Measurements from ENCODE around the gene ASB10. TPM values are rescaled to one million over a fixed set of nuclear protein-coding genes. Genes with fewer than 3 reads are reported as not detected.

Gene ASB10
- total RNA-seq, 4 donors from 2014 or later = not detected

DNA sequence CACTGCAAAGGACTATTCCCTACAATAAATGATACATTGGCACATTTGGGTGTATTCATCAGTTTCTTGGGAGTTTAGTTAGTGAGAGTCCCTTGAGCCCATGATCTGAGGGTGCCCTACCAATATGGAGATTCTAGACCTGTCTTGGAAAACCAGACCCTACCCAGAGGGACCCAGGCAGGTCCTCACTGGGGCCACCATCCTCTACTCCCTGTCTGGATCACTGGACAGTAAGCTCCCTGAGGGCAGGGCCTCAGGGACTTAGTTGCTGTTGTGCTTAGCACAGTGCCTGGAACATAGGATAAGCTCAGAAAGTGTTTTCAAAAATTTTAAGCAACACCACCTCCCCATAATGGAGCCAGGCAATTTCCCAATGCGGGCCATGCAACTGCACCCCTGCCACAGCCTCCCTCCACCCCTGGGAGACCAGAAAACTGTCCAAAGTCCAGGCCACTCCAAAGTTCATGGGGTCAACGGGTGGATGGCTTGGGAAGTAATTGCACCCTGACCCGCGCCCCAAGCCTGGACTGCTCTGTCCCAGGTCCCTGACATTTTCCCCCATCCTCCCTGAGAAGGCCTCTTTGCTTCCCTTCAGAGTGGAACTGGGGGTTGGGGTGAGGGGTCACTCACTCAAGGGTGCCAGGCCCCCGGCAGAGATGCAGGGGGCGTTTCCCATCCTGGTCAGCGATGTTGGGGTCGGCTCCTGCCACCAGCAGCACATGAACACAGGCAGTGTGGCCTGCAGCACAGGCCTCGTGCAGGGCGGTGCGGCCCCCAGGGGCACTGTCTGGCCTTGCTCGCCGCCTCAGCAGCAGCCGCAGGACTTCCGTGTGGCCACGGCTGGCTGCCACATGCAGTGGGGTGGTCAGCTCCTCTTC, 1.0 kb downstream of the ASB10 start:
- TF ChIP-seq, protein P1, sequence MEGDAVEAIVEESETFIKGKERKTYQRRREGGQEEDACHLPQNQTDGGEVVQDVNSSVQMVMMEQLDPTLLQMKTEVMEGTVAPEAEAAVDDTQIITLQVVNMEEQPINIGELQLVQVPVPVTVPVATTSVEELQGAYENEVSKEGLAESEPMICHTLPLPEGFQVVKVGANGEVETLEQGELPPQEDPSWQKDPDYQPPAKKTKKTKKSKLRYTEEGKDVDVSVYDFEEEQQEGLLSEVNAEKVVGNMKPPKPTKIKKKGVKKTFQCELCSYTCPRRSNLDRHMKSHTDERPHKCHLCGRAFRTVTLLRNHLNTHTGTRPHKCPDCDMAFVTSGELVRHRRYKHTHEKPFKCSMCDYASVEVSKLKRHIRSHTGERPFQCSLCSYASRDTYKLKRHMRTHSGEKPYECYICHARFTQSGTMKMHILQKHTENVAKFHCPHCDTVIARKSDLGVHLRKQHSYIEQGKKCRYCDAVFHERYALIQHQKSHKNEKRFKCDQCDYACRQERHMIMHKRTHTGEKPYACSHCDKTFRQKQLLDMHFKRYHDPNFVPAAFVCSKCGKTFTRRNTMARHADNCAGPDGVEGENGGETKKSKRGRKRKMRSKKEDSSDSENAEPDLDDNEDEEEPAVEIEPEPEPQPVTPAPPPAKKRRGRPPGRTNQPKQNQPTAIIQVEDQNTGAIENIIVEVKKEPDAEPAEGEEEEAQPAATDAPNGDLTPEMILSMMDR (IDR thresholded peaks at IDR 0.05; ENCODE audit: low read depth) = no peak

DNA sequence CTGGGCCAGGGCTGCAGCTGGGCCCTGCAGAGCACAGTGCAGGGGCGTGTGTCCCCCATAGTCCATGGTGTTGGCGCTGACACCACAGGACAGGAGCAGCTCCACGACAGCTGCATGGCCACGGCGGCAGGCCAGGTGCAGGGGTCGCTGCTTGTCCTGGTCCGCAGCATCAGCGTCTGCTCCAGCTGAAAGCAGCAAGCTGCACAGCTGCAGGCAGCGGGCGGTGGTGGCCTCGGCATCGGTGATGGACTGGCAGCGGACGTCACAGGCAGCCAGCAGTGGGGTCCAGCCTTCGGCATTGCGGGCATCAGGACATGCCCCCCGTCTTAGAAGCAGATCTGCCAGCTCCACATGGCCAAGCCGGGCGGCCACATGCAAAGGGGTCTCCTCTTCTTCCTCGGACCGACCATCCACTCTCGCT, 6.0 kb downstream of the ASB10 start:
- TF ChIP-seq, protein P1 (IDR thresholded peaks at IDR 0.05; ENCODE audit: low read depth) = no peak

DNA sequence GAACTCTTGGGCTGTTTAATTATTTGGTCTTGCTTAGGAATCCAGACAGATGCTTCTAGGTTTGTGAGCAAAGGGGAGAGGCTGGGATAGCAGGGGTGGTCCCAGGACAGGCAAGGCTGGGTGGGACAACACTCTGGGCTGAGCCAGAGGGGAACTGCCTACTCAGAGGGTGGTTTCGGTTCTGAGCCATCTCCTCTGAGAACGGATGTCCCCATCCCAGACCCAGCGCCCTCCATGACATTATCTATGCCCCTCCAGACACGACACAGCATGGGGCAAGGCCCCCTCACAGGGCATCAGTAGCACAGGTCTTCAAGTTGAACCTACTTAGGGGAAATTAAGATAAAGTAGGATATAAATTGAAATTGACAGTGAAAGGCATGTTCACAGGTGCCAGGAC, 7.1 kb downstream of the ASB10 start:
- TF ChIP-seq, protein P1 (IDR thresholded peaks at IDR 0.05; ENCODE audit: low read depth) = no peak

DNA sequence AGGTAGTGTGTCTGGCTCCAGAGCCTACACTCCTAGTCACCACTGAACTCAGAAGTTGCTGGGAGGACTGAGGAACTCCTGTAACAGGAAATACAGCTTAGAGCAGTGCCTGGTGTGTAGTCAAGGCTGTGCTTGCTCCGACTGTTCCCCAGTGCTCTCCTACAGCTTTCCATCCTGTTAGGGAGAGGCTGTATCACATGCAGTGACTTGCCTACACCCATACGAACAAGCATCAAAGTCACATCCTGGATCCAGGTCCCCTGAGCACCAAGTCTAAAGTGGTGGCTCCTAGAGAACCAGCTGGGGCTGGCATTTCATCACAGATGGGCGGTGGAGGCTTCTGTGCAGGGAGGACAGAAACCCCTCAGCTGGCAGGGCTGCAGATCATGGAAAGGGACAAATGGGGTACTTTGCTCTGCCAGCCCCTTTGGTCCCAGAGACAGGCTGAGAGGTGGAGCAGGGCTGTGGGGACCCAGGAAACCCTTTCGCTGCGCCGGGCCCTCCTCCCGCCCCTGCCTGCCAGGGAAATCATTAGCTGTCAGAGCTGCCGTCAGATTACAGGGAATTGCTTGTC, 7.7 kb downstream of the ASB10 start:
- TF ChIP-seq, protein P1 (IDR thresholded peaks at IDR 0.05; ENCODE audit: low read depth) = no peak

DNA sequence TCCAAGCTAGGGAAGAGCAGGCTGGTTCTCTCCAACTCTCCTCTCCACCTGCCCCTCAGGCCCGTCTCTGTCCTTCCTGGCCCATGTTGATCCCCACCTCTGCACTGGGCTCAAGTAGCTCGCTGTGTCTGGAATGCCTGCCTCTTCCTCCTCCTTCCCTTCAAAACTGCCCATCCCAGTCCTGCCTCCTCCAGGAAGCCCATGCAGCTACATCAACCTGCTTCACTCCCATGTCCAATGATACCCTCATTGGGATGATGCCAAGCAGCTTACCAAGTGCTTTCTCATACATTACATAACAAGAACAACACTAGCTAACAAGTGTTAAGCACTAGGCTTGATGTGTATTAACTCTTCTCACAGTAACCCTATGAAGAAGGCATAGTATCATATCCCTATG, 8.2 kb downstream of the ASB10 start:
- TF ChIP-seq, protein P1 (IDR thresholded peaks at IDR 0.05; ENCODE audit: low read depth) = no peak

DNA sequence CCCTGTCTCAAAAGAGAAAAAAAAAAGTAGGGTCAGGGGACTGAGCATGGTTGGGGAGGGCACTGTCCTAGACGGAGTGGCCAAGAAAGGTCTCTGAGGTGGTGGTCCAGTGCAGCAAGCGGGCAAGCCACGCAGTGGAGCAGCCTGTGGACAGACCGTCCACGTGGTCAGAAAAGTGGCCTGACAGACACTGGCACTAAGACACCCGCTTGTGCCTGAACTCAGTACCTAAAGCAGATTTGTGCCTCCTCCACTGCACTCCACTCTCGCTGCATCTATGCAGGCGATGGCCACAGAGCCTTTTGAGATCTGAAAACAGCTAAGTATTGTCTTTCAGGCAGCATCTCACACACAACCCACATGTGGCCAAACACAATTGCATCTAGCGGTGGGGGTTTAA, 8.8 kb downstream of the ASB10 start:
- TF ChIP-seq, protein P1 (IDR thresholded peaks at IDR 0.05; ENCODE audit: low read depth) = no peak

DNA sequence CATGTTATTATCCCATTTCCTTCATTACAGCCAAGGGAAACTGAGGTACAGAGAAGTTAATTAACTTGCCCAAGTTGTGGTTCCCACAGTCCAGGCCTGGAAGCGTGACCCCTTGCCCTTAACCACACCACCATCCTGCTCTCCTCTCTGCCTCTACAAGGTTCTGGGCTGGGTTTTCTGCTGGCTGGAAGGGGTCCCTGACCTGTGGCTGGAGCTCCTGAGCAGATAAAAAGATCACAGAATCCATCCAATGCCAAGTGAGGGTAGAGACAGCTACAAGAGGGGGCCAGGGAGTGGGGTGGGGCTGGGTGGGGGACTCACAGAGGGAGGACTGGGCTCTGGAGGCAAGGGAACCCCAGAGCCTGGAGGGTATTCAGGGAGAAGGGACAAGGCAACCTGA, 9.7 kb downstream of the ASB10 start:
- TF ChIP-seq, protein P1 (IDR thresholded peaks at IDR 0.05; ENCODE audit: low read depth) = no peak

Data from subcutaneous adipose tissue (tissue), 4 donors.